GM18502 (cell line): ENCODE results near the gene MAD2L2.

ENCODE experiments used
- ATAC-seq: cut with Tn5 transposase; IDR thresholded peaks from one replicate; pipeline ENCODE4 v1.9.1; 2021; ENCODE audit warnings: mild to moderate bottlenecking; ENCODE audit not compliant: unreplicated experiment, poor library complexity

Gene MAD2L2

DNA sequence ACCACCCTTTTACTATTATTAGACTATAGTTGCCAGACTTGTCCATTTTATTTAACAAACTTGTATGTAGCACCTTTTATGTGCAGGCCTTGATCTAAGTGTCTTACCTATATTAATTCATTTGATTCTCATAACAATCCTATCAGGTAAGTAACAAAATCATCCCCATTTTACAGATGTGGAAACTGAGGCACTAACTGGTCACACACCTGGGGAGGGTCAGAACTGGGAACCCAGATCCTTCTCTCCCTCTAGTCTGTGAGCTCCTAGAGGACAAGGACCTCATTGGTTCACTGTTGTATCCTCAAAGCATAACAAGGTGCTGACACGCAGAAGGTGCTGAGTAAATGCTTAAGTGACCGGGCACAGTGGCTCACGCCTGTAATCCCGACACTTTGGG is 41.6 kb downstream of the MAD2L2 start:
- no peak for ATAC-seq

DNA sequence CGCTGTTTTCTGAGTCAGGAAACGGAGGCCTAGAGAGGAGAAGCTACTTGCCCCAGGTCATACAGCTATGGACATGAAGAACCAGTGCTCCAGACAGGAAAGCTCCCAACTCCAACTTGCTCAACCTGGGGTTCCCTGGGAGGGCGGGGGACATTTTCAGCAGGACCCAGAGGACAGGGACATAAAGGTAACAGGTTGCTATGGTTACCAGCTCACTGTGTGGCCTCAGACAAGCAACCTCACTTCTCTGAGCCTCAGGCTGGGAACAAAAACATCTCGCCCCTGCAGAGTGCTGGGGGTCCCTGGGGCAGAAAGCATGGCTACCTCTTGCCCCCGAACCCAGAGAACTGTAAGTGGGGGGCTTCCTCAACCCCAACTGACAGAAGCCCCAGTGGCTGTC is 42.8 kb downstream of the MAD2L2 start:
- ATAC-seq = no peak

DNA sequence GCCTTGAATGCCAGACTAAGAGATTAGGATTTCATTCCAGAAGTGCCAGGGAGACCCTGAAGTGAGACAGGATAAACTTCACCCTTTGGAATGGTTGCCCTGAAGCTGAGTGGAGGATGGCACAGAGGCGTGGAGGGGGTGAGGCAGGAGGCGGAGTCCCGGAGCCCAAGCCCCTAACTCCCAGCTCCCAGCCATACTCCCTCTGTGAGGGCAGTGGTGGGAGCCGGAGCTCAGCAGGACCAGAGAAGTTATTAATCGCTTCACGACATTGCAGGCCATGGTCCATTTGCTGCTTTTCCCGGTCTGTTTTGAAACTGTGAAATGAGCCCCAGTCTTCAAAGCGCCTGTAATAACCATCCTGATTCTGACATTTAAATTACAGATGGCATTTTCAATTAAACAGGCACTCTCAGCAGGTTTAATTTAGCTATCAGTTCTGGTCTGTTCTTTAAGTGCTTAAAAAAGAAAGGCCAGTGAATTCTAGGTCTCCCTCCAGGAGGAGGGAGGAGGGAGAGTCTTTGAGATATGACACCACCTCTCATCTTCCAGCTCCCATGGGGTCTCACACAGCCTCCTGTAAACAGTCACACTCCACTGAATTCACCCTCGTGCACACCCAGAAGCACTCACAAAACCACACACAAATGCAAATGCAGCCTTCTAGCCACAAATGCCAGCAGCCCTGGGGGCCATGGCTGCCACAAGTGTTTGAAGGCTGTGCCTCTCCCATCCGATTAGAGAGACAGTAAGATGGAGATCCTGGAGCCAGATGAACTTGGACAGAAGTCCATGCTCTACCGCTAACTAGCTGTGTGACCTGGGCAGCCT is 46.4 kb downstream of the MAD2L2 start:
- ATAC-seq = no peak

DNA sequence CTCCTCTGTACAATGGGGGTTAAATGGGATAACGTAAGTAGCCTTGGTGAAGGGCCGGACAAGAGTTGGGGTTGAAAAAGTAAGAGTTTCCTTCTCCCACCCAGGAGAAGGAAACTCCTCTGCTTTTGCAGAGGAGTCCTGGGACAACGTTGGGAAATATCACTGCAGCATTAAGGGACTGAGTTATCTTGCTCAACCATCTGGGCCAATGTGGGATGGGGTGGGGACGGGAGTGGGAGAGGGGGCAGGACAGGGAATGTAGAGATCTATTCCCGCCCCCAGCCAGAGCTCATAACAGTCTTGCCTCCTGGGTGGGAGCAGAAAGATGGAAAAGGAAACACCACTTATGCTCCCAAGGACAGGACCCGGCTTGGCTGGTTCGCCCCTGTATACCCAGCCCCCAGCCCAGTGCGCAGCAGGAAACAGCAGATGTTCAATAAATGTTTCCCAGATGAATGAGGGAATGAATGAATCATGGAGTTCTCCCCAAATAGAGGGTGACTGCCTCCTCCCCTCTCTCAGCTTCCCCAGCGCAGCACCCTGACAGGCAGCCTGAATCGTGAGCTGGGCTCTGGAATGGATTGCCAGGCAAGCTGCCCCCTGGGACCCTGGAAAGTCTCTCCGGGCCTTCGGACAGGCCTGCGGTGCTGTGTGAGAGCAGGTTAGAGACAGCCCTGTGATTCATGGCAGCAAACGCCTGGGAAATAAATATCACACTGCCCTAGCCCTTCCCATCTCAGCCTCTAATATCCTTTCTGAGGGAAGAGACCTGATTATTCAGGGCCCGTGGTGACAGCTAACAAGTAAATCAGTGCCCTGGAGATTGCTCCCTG is 51.5 kb downstream of the MAD2L2 start:
- ATAC-seq = no peak

- no peak for ATAC-seq
Measured at GRCh38 chr1:11628767-11629166, 52.2 kb downstream of the MAD2L2 start.

DNA sequence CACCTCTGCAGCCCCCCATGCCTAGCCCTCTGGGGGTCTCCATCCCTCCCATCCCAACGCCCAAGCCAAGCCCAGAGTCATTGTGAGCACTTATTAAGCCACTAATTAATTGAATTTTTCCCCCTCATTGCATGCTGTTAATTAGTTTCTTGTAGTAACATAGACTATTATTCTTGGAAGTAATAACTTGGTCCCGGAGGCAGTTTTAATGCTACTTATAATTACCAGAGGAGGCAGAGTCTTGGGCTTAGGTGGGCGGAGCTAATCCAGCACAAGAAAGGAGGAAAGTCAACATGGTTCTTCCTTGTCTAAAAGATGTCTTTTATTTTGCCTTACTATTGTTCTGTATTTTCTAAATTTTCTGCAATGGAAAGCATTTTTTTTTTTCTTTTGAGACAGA is 54.4 kb downstream of the MAD2L2 start:
- no peak for ATAC-seq
